Colon (tissue), 2 donors: Measurements from ENCODE around the gene GNAS.
"Not testable (repeated sequence)": the region's sequence is repeated elsewhere in the genome, so short reads cannot be mapped to it uniquely, and the experiment has no call there.

Source experiments
- FAIRE-seq: peaks from 2 replicates; lab custom pipeline; 2012; peaks lifted over from hg19 to GRCh38; lab: Jason Lieb, UNC
- donor health status: control.
- donor health status: control.

The GNAS gene

DNA sequence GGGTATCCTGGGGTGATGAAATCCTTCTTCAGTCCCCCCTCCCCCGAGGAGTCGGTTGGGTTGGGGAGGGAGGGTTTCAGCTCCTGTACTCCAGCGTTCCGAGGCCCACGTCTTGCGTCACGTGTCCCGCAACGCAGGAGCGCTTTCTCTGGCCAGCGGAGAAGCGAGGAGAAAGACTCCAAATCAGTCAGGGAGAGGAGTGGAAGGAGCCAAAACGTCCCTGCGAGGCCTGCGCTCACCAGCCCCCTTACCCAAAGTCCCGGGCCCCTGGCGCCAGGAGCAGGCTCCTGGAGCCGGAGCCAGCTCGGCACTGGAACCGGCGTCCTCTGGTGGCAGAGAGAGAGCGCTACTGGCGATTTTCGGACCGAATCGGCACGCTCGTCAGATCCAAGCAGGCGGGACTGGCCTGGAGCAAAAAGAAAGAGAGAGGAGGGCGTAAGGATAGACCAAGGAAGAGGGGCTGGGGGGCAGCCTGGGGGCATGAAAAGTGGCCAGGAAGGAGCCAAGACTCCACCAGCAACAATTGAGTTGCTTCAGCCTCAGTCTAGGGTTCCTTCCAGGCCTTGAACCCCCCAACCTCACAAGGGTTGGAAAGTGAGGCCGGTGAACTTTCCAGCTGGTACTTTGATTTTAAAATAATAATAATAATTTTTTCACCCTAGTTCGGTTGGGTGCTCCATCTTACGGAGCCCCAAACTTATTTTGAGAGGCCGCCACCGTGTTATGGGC is at the start of gene GNAS:
GNAS (plus strand) TSS at position 174 of the 729 bp plus-strand sequence.
- FAIRE-seq = no peak

DNA sequence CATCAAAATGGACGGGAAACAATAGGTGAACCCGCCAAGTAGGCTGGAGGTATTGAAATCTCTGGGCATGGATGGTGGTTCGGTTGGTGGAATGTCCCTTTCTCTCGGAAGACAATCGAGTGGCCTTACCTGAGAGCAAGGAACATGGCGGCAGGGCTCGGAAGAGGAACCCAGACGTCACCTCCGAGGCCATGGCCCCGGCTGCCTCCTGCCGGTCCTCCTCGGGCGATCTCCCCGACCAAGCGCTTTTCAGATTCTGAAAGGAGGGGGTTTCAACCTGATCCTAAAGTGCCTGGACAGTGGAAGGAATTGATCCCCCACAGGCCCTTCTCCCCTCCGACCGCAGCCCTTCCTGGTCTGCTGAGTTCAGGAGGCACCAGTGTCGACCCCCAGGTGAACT is 49.0 kb upstream of the GNAS start:
- FAIRE-seq = no peak

- no peak for FAIRE-seq
These were observed 44.7 kb upstream of the GNAS start for GRCh38 chr20:58807801-58808200.

DNA sequence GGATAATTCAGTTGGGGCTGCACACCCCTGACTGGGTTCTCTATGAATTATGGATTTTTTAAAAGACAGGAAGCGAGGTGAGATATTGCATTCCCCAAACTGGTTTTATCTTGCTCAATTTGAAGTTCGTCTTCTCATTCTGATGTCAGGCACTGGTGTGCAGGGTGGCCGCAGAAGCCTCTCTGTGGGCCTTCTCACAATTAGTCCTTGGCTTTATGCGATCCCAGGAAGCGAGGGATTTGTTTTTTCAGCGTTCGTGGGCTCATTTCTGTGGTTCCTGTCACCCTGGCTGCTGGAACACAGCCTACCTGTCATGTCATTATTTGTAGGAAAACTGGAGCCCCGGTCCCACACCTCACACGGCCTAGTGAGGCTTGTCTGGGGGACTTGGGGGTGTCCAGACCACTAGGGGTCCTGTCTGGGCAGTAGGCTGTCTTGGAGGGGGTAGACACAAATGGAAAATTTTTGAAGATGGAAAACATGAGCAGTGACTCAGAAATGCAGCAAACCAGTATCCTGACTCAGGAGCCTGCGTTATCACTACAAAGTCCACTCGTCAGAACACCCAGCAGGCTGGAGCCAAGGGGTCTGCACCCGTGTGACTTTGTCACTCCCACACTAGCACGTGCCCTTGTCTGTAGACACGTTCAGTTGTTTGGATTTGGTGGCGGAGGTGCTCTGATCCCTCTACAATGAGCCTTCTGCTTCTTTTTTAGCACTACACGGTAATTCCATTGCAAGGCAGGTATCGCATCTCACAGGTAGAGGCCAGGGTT is 44.1 kb upstream of the GNAS start:
- FAIRE-seq = no peak

- FAIRE-seq = no peak
These were observed 42.2 kb upstream of the GNAS start for GRCh38 chr20:58810116-58810878.

GRCh38 chr20:58810879-58811250 is 41.7 kb upstream of the GNAS start:
- no peak for FAIRE-seq

DNA sequence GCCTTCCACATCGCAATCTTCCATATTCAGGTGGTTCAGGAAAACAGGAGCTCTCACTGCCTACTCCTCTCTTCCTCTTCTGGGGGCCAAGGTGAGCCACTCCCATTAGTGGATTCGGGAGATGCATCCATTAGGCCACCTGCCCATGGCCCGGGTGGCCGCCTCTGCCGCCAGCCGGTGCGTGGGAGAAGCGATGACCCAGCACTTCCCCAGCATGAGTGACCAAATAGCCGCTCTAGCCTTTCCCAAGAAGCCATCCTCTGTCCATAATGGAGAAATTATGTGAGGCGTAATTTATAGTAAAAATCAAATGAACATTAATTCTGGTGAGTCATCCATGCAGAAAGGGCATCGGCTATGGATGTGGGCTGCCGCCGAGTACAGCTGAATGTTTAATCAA is 41.2 kb upstream of the GNAS start:
- no peak for FAIRE-seq

- no peak for FAIRE-seq
These were observed 39.1 kb upstream of the GNAS start for GRCh38 chr20:58813369-58813768.

DNA sequence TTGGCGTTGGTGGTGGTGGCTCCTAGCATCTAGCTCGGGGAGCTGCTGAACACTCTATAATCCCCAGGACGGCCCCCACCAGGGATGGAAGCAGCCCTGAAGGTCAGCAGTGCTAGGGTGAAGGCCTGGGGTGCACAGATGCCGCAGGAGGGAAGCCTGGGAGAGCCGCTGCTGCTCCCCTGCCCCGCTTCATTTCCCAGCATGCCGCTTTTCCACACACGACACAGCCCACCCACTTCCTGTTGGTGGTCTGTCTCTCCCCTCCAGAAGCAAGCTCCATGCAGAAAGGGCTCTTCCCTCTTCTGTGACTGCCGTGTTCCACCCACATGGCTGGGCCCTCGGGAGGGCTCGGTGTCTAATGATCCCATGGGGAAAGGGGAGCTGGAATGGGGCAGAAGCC is 37.1 kb upstream of the GNAS start:
- FAIRE-seq = no peak

DNA sequence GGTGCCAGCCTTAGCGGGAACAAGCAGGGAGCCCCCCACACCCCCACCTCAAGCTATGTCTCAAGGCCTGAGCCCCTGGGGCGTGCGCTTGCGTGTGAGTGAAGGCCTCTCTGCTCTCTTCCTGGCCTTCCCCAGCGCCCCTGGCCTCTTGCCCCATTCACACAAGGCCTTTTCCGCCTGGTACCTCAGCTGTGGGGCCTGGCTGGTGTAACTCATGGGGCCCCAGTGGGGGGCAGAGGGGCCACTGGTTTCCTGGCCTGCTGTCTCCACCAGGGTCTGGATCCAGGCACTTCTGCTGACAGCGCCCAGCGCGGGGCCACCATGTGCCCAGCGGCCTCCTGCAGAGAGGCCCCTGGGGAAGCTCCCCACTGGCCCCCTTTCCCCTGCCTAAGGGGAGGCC is 36.5 kb upstream of the GNAS start:
- no peak for FAIRE-seq

GRCh38 chr20:58816957-58817651 is 35.4 kb upstream of the GNAS start:
- no peak for FAIRE-seq

DNA sequence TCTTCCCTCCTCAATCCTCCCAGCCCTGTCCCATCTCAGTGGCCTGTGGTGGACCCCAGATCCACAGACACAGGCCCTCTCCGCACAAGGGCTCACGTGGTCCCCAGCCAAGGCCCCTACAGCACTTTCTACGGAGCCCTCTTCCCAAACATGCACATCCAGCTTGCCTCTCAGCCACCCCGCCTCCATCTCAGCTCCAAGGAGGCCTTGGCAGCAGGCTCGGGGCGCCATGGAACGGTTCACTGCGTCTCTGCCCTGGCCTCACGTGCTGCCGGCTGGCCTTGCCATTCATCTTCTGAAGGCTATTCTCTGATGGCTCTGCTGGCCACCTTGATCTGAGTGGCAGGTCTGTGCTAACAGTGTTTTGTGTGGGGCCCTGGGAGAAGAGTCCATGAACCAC is 34.8 kb upstream of the GNAS start:
- no peak for FAIRE-seq

DNA sequence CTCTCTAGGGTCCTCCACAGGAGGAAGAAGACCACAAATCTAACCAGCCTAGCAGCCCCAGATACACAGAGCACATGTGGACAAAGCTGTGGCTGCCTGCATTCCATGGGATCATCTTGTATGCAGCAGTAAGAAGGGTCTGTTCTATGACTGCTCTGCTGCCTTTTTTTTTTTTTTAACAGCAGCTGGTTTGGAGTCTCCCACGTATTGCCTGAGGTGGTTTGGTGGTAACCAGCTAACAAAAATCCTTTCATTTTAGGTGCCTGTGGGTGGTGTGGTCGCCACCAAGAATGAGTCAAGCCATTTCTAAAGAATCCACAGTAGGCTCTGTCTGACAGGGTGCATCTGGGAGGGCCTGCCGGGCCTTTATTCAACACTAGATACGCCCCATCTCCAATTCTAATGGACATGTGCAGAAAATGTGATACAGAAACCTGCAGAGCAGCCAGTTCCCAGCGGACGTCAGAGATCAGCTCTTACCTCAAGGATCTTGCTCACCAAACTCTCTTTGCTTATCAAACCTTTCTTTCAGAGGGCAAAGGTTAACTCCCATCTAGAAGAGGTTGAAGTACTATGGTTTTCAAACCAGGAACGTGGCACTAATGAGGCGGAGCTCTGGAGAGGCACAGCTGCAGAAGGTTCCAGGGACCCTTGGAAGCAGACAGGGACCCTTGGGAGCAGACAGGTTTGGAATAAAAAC is 33.8 kb upstream of the GNAS start:
- no peak for FAIRE-seq

- no peak for FAIRE-seq
These were observed 32.6 kb upstream of the GNAS start for GRCh38 chr20:58819921-58820320.

GRCh38 chr20:58820515-58820914 is 32.0 kb upstream of the GNAS start:
- FAIRE-seq = not testable (repeated sequence)

DNA sequence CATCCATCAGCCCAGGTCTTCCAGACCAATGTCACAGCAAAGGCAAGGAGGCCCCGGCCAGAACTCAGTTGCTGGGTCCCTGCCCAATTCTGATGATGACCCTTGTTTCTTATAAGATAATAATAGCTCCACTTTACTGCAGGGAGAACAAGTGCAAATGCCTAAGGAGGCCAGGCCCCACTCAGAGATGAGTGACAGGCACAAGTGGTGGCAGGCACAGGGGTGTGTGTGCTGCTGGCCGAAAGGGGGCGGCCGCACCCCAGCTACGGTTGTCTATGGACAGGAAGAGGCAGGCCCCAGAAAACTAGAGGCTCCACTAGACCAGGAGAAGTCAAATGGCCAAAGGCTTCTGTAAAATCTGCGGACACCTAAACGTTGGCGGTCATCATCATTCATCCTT is 30.4 kb upstream of the GNAS start:
- no peak for FAIRE-seq

DNA sequence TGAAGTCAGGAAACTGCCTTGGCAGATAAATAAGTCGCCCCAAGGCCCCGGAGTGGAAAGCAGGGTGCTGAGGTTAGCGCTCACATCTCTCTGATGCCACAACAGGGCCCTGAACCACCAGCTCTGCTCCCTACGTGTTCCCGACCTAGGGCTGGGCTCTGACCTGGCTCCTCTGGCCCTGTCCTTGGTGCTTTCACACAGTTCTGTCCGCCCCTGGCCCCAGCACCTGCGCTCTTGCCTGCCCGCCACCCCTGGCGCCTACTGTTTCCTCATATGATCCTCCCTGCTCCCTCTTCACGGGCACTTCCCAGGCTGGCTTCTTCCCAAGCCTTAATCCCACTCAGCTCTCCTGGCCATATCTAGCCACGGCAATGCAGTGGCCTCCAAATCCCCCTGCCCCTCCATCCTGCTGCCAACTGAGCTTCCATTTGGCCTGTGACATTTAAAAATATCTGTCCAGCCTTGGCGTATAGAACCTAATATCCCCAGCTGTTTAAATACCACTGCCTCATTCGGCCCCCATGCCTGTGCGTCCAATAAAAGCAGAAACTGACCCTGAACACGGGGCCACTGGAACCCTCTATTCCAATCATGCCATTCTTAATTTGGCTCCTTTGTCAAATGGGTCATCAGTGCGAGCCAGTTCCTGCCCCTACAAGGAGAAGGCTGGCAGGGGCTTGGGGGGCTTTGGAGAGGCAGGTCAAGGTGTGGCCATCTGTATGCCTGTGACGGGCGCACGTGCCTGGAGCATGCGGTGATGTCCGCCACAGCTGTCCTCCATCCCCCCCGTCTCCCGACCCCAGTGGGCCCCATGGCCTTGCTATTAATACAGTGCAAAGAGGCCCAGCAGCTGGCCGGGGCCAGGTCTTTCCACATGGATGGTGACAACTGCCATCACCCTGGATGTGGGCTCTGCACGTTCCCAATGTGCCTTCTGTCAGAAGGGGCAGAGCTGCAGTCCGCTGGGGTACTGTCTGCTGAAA is 29.5 kb upstream of the GNAS start:
- FAIRE-seq = no peak

GRCh38 chr20:58824843-58825242 is 27.7 kb upstream of the GNAS start:
- no peak for FAIRE-seq

- no peak for FAIRE-seq
These were observed 27.1 kb upstream of the GNAS start for GRCh38 chr20:58825450-58825849.

GRCh38 chr20:58826271-58826670 is 26.2 kb upstream of the GNAS start:
- FAIRE-seq = no peak

- FAIRE-seq = no peak
These were observed 24.4 kb upstream of the GNAS start for GRCh38 chr20:58828136-58828535.
